Activated gamma-delta T cell treated with anti-CD3 and anti-CD28 coated beads, Interleukin-2, amount 50 U/mL, for 16 hours (primary cell): ENCODE results near the gene RIC8B.
"Not testable (repeated sequence)": the region's sequence is repeated elsewhere in the genome, so short reads cannot be mapped to it uniquely, and the experiment has no call there.

ENCODE experiments used
- DNase-seq: peaks from one replicate; pipeline ENCODE4 v3.0.0-alpha.2; 2020; ENCODE audit warnings: low read depth

The RIC8B gene, protein sequence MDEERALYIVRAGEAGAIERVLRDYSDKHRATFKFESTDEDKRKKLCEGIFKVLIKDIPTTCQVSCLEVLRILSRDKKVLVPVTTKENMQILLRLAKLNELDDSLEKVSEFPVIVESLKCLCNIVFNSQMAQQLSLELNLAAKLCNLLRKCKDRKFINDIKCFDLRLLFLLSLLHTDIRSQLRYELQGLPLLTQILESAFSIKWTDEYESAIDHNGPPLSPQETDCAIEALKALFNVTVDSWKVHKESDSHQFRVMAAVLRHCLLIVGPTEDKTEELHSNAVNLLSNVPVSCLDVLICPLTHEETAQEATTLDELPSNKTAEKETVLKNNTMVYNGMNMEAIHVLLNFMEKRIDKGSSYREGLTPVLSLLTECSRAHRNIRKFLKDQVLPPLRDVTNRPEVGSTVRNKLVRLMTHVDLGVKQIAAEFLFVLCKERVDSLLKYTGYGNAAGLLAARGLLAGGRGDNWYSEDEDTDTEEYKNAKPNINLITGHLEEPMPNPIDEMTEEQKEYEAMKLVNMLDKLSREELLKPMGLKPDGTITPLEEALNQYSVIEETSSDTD

DNA sequence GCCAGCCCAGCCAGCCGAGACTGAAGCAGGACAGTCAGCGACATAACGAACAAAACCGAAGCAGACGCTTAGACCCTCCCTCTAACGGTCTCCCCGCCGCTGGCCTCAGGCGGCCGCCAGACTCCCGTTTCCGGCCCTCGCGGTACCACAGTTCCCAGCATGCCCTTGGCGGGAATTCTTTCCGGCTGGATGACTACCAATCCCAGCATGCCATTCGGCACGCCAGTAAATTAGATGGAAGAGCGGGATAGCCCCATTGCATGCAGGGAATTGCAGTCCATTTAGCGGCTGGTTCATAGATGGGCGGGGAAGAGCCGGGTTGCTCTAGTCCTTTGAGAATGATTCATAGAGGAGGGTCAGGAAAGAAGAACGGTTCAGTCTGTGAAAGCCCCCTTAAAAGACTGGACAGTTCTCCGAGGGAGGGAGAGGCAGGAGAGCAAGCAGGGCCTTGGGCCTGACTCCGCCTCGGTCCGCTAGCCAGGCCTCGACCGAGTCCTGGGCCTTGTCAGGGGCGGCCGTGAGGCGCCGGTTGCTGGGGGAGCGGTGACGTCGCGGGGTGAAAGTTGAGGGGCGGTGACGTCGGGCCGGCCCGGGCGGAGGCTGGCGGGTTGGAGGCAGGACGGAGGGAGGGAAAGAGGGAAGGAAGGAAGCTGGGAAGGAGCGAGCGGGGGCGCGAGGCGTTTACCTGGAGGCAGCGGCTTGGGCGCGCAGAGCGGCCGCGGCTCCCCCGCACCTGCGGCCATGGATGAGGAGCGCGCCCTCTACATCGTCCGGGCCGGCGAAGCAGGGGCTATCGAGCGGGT is at the start of gene RIC8B:
Gene RIC8B, plus strand, starts transcription at position 678 of the 803 bp plus-strand sequence. Its CDS starts 64 bp downstream, at position 742.
- peak; percentile 60 for DNase-seq

DNA sequence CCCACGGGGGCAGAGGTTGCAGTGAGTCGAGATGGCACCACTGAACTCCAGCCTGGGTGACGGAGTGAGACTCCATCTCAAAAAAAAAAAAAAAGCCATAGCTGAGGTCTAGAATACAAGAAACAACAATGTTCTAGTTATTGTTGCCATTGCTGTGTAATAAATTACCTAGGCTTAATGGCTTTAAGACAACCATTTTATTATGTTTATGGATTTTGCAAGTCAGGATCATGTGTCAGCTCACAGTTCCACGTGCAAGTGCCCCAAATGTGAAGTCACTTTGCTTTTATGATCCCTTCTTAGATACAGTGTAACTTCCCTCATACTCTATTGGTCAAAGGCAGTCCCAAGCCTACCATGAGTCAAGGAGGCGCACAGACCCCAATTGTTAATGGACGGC is 49.5 kb upstream of the RIC8B start:
- no peak for DNase-seq

DNA sequence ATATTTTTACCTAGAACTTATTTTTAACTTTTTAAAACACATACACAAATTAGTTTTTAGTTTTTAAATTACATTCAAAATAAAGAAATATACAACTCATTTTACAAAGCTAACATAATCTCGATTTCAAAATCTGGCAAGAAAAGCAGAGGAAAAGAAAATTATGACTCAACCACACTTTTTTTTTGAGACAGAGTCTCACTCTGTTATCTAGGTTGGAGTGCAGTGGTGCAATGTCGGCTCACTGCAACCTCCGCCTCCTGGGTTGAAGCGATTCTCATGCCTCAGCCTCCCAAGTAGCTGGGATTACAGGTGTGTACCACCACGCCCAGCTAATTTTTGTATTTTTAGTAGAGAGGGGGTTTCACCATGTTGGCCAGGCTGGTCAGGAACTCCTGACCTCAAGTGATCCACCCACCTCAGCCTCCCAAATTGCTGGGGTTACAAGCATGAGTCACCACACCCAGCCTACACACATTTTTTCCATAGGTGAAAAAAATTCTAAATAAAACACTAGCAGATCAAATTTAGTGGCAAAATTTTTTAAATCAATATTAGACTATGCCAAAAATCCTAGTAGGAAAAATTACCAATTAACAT is 47.8 kb upstream of the RIC8B start:
- not testable (repeated sequence) for DNase-seq

DNA sequence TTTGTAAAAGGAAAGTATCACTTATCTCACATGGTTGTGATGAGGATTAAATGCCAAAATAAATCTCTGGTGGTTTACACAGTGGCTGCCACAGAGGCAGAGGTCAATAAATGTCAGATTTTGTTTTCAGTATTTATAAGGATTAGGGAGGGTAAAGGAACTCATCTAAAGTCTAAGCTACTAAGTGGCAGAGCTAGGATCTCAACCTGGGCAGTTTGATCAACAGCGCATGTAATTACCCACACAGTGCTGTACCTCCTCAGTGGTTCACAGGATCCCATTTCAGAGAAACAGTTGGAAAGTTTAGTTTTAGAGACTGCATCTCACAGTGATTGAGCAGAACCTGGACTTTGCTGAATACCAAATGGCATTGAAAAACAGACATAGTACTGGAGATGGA is 44.9 kb upstream of the RIC8B start:
- no peak for DNase-seq

DNA sequence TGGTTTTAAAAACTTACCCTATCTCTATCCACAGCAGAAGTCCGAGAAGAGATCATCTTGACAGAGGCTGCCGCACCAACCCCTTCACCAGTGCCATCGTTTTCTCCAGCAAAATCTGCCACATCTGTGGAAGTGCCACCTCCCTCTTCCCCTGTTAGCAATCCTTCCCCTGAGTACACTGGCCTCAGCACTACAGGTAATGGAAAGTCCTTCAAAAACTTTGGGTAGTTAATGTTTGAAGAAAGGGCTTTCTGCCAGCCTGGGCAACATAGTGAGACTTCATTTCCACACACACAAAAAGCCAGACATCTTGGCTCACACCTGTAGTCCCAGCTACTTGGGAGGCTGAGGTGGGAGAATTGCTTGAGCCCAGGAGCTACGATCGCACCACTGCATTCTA is 41.6 kb upstream of the RIC8B start:
- no peak for DNase-seq

DNA sequence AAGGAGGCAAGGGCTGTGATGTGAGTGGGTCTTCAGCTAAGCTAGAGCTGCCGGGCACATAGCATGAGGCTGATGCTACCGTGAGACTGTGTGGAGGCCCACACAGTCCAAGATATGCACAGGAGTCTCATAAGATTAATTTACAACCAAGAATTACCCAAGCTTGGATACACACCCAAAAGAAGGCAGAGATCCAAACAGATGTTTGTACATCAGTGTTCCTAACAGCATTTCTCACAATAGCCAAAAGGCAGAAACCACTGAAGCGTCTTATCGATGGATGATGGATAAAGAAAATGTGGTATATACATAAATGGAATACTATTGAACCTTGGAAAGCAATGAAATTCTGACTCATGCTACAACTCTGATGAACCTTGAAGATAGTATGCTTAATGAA is 40.8 kb upstream of the RIC8B start:
- no peak for DNase-seq

DNA sequence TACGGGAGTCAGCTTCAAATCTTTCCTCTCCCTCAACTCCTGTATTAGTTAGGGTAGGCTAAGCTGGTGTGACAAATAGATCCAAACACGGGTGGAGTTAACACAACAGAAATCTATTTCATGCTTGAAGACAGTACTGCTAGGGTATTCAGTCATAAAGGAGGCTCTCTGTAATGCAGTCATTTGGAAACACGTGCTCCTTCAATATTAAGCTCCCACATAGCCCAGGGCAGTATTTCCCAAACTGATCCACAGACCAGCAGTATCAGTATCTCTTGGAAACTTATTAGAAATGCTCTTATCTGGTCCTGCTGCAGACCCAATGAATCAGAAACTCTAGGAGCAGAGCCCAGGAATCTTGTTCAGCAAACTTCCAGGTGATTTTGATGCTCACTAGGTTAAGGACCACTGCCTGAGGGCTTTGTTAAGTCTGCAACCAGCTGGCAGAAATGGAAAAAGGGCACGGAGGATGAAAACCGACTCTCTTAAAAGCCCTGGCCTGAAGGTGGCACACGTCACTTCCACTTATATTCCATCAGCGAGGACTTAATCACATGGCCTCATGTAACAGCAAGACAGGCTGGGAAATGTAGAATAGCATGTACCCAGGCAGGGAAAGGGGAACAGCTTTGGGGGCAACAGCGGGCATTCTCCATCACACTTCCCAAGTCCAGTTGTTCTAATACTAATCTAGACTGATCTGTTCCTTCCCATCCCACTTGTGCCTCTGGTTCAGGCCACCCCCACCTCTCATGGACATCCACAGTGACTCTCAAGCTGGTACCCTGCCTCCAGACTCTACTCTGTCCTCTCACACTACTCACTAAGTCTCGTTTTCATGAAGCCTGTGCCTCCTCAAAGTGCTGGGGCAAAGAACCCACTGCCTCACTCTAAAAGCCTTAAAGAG is 38.2 kb upstream of the RIC8B start:
- no peak for DNase-seq

DNA sequence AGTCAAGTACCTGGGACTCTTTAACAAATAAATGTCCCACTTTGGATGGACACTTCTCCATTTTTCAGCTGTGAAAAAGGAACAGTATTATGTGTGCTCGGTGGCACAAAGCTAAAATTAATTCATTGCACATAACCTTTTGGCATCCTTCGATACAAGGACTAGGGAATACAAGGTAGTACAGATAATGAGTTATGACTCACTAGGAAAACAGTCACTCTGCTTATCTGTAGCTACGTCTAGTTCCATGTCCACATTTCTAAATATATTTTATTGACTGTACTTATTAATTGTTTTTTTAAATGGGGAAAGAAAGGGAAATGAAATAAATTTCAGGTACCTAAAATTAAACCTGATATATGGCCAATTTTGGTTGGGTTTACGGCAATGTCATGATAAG is 35.2 kb upstream of the RIC8B start:
- no peak for DNase-seq

DNA sequence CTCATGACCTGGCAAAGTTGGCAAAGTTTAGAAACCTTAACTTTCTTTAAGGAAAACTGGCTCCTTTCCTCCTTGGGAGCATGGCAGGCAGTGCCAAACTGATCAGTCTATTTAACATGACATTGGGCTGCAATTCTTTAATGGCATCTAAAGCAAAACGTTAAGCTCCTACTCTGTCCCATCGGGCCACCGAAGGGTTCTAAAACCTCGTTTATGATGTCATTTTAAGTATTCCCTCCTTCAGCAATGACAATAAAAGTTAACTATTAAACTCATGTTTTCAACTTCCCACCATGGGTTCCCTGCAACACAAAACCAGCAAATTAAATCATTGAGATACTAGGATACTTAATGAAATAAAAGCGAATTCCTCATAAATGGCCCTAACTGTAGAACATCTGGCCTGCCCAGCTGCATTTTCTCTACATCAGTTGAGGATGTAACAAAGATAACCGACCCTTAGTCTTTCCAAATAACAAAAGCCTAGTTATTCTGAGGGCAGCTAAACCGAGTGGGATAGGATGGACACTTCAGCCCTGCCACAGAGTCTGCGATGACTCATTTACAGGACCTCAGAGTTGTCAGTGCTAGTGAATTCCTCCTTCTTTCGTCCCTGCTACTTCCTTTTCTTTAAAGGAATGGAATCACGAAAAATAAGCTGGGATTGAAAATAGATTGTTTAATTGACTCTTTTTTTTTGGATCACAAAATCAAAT is 34.5 kb upstream of the RIC8B start:
- no peak for DNase-seq

DNA sequence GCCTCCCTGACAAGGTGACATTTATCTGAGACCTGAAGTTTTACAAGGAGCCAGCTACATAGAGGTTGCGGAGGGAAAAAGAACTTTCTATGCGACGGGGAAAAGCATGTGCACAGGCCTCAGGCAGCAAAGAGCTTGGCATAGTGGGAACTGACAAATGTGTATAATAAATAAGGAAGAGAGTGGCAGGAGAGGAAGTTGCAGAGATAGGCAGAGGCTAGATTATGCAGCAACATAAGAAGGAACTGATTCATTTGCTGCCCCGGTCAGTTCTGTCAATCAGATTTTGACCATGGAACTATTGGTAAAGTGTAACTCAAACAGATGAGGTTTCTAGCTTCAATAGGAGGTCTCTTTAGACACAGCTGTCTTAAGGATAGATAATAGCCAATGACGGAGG is 33.7 kb upstream of the RIC8B start:
- DNase-seq: no peak

DNA sequence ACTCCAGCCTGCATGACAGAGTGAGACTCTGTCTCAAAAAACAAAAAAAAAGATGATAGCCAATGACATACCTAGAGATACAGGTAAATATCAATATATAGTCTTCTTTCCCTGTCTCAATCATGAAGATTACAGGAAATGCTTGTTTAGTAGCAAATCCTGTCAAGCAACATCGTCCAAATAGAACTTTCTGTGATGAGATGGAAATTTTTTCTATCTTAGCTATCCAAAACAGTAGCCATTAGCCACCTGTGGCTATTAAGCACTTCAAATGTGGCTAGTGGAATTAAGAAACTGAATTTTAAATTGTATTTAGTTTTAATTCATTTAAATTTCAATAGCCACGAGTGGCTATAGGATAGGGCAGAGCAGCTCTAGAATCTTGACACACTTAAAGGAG is 33.2 kb upstream of the RIC8B start:
- DNase-seq: no peak

DNA sequence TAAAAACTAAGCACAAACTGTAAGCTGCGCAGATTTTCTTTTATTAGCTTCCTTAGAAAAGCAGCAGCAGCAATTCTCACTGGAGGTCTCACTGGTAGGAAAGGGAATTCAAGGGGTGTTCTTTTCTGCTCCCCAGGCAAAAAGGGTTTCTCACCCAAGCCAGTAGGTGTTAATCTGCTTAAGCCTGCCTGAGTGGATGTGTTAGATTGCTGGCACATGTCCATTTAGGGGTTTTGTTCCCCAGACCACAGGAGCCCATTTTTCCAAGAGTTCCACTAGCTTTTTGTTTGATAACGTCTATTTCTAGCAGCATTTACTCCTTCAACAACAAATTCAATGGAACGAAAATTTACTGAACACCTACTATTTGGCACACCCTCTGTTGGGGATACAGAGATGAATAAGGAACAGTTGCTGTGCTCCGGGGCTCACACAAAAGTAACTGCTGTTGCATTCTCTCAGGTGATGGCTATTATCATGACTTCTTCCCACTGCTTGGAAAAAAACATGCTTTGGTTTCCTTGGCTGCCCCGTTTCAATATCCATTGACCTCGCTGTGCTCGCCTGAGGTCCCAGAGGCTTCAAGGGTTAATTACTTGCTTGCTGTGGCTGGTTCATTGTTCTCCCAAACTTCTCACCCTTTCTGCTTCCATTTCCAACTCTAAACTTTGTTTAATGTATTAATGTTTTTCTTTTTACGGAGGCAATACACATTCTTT is 31.1 kb upstream of the RIC8B start:
- no peak for DNase-seq

DNA sequence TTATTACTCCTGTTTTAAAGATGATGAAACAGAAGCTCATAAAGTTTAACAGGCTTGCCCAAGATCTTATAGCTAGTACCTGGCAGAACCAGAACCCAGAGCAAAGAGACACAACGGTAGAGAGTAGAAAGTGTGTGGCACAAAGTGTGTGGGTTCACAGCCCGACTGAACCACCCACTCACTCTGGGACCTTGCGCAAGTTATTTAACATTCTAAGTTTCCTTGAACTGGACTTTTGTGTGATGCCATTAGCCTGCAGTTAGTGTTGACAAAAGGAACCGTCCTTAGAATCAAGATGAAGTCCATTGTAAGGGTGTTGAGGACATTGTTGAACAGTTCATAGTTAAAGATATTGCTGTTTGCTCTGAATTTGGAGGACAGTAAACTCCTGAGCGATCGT is 29.9 kb upstream of the RIC8B start:
- no peak for DNase-seq

DNA sequence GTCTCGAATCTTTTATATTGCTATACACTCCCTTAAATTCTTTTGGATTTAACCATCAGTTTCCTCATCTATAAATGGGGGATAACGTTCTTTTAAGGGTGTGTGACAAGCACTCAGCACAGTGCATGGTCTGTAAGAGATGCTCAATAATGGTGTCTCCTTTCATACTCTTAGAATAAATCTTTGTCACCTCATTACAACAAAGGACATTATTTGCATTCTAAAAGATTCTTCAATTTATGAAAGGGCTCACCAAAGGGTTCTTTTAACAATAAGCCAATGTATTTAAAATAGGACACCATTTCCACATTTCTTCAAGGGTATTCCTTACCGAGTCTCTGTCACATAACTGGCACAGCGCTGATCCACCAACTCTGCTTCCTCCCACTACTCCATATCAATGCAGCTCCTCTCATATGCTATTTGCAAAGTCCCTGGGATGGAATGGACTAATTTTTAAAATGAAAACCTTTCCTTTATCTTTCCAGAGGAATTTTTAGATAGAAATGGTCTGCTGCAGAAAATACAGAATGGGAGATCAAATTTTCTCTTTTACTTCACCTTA is 29.2 kb upstream of the RIC8B start:
- no peak for DNase-seq

DNA sequence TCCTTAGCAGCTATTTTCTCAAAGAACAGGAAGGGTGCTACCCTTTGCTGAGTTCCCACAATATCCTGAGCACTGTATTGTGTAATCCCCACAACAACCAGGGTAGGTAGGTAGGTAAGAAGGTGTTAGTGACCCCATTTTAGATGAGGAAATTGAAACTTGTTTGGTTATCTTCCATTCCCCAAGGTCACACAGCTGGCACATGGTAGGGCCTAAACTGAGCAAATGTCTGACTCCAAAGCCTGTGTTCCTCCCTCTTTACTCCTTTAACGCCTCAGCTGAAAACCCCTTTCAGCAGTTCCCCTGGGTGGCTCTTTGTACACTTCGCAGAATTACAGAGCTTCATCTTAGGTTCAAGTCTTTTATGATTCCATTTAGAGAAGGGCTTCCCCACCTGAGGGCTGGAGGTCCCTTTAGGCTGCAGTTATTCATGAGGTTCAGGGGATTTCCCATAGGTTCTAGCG is 26.5 kb upstream of the RIC8B start:
- DNase-seq: no peak

DNA sequence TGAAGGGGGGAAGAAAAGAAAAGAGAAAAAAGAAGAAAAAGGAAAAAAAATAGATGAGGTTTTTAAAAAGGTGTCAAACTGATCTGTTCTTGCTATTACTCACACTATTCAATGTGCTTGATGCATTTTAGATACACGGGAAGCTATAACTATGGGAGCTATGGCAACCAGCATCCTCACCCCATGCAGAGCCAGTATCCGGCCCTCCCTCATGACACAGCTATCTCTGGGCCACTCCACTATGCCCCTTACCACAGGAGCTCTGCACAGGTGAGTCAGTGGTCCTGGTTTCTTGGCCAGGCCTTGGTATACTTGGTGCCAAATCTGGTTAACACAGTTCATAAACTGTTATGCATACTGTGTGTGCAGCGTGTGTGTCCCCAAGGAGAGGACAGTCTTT is 24.0 kb upstream of the RIC8B start:
- DNase-seq: no peak

DNA sequence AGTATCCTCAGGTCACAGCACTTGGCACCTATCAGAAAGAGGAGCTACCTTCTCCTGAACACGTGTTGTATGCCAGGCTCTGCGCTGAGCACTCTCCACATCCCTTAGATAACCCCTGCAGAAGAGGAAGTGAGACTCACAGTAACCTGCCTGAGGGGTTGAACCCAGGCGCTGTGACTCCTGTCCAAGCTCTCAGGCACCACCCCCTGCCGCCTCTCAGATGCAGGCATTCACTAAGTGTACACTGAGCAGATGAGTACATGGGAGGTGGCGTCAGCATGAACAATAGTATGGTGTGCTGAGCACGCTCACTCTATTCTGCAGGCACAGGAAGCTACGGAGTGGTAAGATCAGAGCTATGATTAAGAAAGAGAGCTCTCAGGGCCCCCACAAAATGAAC is 21.0 kb upstream of the RIC8B start:
- DNase-seq: peak; percentile 36

DNA sequence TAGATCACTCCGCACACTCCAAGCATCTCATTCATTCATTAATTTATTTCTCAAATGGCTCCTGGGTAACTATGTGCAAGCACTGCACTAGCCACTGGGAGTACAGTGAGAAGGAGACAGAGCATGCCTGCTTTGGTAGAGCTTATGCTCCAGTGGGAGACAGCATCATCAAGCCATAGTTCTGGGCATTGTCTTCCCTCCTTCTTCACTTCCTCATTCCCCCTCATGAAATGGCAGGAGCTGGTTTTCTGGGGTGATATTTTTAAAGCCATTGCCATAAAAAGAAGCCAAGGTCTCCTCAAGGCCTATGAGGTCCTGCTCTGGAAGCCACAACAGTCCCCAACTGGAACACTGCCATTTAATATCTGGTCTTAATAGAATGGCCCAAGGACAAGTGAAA is 20.2 kb upstream of the RIC8B start:
- DNase-seq: no peak

DNA sequence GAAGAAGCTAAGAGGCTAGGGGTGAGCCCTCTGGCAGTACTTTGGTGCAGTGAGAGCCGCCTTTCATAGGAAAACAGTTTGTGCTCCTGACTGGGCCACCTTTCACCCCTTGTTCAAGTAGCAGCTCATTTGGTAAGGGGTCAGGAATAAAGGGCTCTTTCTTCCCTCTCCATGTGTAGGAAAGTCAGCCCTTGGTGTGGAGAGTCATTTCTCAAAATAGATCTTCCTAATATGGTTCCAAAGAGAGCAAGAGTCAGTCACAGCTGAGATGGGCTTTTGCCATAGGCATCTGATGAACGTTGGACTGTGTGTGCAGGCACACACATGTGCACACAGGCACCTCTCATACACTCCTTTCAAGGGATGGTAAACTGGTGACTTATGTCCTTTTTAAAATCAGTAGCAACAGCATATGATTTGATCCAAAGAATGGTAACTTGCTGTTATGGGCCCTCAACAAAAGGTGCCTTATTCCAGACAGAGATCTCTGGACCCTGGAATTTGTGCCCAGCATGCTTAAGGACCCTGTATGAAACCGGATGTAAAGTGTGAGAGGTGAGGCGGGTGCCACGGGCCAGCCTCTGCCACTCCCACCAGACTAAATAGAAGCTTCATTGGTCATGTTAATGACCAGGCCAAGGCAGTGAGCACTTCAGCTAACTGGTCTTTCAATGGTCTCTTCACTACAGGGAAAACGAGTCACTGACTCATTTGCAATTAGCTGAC is 16.7 kb upstream of the RIC8B start:
- no peak for DNase-seq
